Parathyroid adenoma (tissue), 2 donors: ENCODE data around the gene CELSR1.

Experiments used
- H2AFZ ChIP-seq: fragments of 300-600 bp; sonication (generic); one replicate; pipeline ENCODE4 v1.7.0; 2017; ENCODE audit warnings: antibody characterized with exemption, mild to moderate bottlenecking
- H3K27ac ChIP-seq: fragments of 300-600 bp; sonication (generic); one replicate; pipeline ENCODE4 v1.7.0; 2017
- H3K27me3 ChIP-seq: fragments of 300-600 bp; sonication (generic); one replicate; pipeline ENCODE4 v1.7.0; 2017; ENCODE audit warnings: low read length; ENCODE audit not compliant: control insufficient read depth, insufficient read depth
- H3K36me3 ChIP-seq: fragments of 300-600 bp; sonication (generic); one replicate; pipeline ENCODE4 v1.7.0; 2017; ENCODE audit warnings: low read length; ENCODE audit not compliant: control insufficient read depth, insufficient read depth
- H3K4me1 ChIP-seq: fragments of 300-600 bp; sonication (generic); one replicate; pipeline ENCODE4 v1.7.0; 2017; ENCODE audit warnings: control low read depth
- H3K4me2 ChIP-seq: fragments of 300-600 bp; sonication (generic); one replicate; pipeline ENCODE4 v1.7.0; 2017; ENCODE audit warnings: low read length
- H3K4me3 ChIP-seq: fragments of 300-600 bp; sonication (generic); one replicate; pipeline ENCODE4 v1.7.0; 2017; ENCODE audit warnings: low read depth, low read length
- H3K79me2 ChIP-seq: fragments of 300-600 bp; sonication (generic); one replicate; pipeline ENCODE4 v1.7.0; 2017; ENCODE audit warnings: control low read depth
- H3K9ac ChIP-seq: fragments of 300-600 bp; sonication (generic); one replicate; pipeline ENCODE4 v1.7.0; 2017; ENCODE audit warnings: mild to moderate bottlenecking
- H3K9me3 ChIP-seq: fragments of 300-600 bp; sonication (generic); one replicate; pipeline ENCODE4 v1.7.0; 2017; ENCODE audit warnings: low read length; ENCODE audit not compliant: control insufficient read depth
- CTCF ChIP-seq: fragments of 300-600 bp; sonication (generic); IDR thresholded peaks from one replicate; pipeline ENCODE4 v1.7.0; 2017; ENCODE audit warnings: antibody characterized with exemption, mild to moderate bottlenecking
- donor health status: primary hyperparathyroidism.

CELSR1 gene

GRCh38 chr22:46450931-46451561 is 86.4 kb downstream of the CELSR1 start:
- Histone ChIP-seq H3K4me2 (no peak overlapping the region), H3K9me3 (no peaks in the 10 kb centered on the region), H3K36me3 (no peaks in the 10 kb centered on the region), H3K4me3 (no peak overlapping the region), H3K4me1 (no peaks in the 10 kb centered on the region), H3K27me3 (no peaks in the 10 kb centered on the region), H3K9ac (no peak overlapping the region), H2AFZ (no peak overlapping the region), H3K79me2 (no peaks in the 10 kb centered on the region), H3K27ac (no peak overlapping the region)
- TF ChIP-seq CTCF, result no peak

DNA sequence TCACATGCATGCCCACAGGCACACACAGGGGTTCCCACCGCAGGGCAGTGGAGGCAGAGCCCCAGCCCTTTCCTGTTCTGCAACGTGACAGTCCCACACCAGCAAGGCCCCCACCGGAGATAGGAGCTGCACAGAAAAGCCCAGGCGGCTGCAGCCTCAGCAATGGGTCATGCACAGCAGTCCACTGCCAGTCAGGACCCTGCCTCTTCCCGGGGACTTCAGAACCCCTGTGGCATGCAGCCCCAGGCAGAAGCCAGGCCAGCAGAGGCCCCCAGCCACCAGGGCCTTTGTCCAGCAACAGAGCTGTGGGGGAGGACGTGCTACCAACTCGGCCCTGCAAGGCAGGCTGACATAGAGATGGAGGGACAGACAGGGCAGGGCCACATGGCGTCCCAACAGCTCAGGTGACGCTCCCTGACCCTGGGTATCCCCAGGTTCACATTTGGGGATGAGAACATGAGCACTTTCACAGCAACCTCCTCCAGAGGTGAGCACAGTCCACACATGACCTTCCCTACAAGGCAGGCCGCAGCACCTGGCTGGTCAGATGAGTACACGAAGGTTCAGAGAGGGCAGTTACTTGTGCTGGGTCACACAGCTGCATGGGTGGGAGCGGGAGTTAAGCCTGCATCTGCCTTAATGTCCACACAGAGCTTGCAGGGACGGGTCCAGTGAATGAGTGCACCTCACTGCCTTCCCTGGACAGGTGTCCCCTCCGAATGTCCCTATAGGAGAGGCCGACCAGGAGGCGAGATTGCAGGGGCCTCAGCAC is 87.3 kb downstream of the CELSR1 start:
- Histone ChIP-seq H3K27me3 (no peaks in the 10 kb centered on the region), H3K79me2 (no peaks in the 10 kb centered on the region), H3K4me2 (no peak overlapping the region), H3K4me1 (no peaks in the 10 kb centered on the region), H3K4me3 (no peak overlapping the region), H3K9ac (no peak overlapping the region), H3K9me3 (no peaks in the 10 kb centered on the region), H2AFZ (no peak overlapping the region), H3K36me3 (no peaks in the 10 kb centered on the region), H3K27ac (no peak overlapping the region)
- no peak for TF ChIP-seq CTCF

GRCh38 chr22:46449116-46449691 is 88.2 kb downstream of the CELSR1 start:
- Histone ChIP-seq H3K36me3 (no peaks in the 10 kb centered on the region), H3K4me2 (no peak overlapping the region), H3K79me2 (no peaks in the 10 kb centered on the region), H2AFZ (no peak overlapping the region), H3K27ac (no peak overlapping the region), H3K27me3 (no peaks in the 10 kb centered on the region), H3K4me1 (no peaks in the 10 kb centered on the region), H3K9ac (no peak overlapping the region), H3K9me3 (no peaks in the 10 kb centered on the region), H3K4me3 (no peak overlapping the region)
- no peak for TF ChIP-seq CTCF

DNA sequence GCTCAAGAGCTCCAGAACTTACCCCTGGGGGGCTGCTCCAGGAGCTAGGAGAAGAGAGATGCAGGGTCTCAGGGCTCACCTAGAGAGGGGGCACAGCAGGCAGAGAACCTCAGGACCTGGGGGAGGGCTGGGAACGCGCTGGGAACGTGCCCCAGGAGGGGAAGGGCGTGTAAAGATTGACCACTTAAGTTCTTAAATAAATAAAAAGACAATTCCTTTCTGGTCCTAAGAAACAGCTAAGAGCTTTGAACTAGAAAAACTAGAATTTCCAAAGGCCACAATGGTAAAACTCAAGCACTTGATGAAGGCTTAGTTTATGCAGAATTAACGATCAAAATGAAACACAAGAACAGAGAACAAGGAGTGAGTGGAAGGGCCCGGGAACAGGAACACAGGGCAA is 89.1 kb downstream of the CELSR1 start:
- no peak overlapping the region for H3K4me2 ChIP-seq
- no peaks in the 10 kb centered on the region for H3K4me1 ChIP-seq
- H3K27ac ChIP-seq, result no peak overlapping the region
- H3K27me3 ChIP-seq, result no peaks in the 10 kb centered on the region
- H3K36me3 ChIP-seq, result no peaks in the 10 kb centered on the region
- H3K9me3 ChIP-seq, result no peaks in the 10 kb centered on the region
- no peak overlapping the region for H3K9ac ChIP-seq
- TF ChIP-seq CTCF, result no peak
- H3K79me2 ChIP-seq, result no peaks in the 10 kb centered on the region
- H2AFZ ChIP-seq, result no peak overlapping the region
- H3K4me3 ChIP-seq, result no peak overlapping the region
